Activated T-cell treated with anti-CD3 and anti-CD28 coated beads, Interleukin-2, amount 50 U/mL, for 24 hours (primary cell): ENCODE data around the gene STAT4.

ENCODE experiments used
- DNase-seq: peaks from one replicate; pipeline ENCODE4 v3.0.0-alpha.2; 2020
- H3K27ac Mint-ChIP-seq: 2 replicates; pipeline ENCODE4 v1.8.0; 2020; ENCODE audit warnings: mild to moderate bottlenecking, mixed read lengths
- H3K27me3 Mint-ChIP-seq: 2 replicates; pipeline ENCODE4 v1.8.0; 2020; ENCODE audit warnings: mixed read lengths
- H3K36me3 Mint-ChIP-seq: 2 replicates; pipeline ENCODE4 v1.8.0; 2020; ENCODE audit warnings: low read depth, mixed read lengths
- H3K4me1 Mint-ChIP-seq: 2 replicates; pipeline ENCODE4 v1.8.0; 2020; ENCODE audit warnings: low read depth, mixed read lengths
- H3K4me3 Mint-ChIP-seq: 2 replicates; pipeline ENCODE4 v1.8.0; 2020; ENCODE audit warnings: mild to moderate bottlenecking, moderate library complexity, mixed read lengths
- H3K9me3 Mint-ChIP-seq: 2 replicates; pipeline ENCODE4 v1.8.0; 2020; ENCODE audit warnings: mixed read lengths

The STAT4 gene

DNA sequence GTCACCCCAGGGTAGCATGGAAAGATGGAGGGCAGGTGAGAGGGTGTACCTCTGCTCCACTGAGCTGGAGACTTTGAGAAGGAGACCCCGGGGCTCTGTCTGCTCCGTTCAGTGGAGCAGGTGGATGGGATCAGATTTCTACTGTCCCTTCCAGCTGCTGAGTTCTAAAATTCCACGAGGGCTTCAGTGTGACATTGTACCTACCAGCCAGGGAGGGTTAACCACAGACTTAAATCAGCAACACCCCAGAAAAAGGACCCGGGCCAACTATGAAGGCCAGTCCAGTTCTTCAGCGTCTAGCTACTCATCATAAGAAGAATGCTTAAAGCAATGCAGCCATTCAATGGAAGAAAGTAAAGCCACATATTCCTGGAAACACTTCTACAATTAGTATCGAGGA is 160.7 kb downstream of the STAT4 start:
- Mint-ChIP-seq H3K4me1 (peaks cover 63% of the 10 kb centered on the region), H3K4me3 (no peak overlapping the region), H3K27ac (peak overlapping the region; percentile 69), H3K36me3 (peaks cover 99% of the 10 kb centered on the region), H3K27me3 (no peaks in the 10 kb centered on the region), H3K9me3 (peaks cover 3% of the 10 kb centered on the region)
- no peak for DNase-seq

DNA sequence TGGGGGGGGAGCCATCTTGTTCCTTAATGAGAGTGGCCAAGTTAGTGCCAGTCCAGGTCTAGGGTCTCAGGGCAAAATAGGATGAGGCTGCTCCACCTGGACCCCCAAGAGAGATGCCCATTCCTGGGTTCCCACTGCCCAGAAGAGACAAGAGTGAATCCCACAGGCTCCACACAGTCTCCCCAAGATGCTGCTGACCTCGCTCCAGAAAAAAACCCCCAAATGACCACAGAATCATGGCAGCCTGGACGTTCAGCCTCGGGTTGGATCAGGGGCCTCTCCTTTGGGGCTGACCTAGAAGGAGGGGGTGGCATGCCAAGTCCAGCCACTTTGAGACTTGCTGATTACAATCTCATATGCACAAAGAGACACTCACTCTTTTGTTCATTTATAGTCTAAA is 161.9 kb downstream of the STAT4 start:
- peak overlapping the region; percentile 76 for H3K27ac Mint-ChIP-seq
- peaks cover 66% of the 10 kb centered on the region for H3K4me1 Mint-ChIP-seq
- DNase-seq: no peak
- no peaks in the 10 kb centered on the region for H3K9me3 Mint-ChIP-seq
- H3K36me3 Mint-ChIP-seq: peaks cover 100% of the 10 kb centered on the region
- H3K4me3 Mint-ChIP-seq: no peak overlapping the region
- no peaks in the 10 kb centered on the region for H3K27me3 Mint-ChIP-seq

DNA sequence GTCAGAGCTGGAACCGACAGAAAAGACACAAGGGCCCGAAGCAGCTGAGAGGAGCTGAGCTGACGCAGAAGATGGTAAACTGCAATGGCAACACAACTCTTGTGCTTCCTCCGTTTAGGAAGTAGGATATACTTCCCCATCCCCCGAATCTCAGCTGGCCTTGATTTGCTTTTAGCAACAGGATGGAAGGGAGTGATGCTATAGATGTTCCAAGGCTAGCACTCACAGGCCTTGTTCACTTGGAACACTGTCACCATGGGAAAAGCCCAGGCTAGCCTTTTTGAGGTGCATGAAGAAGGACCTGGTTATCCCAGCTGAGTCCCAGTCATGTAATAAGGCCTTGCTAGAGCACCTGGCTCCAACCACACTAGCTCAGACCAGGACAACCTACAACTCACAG is 162.9 kb downstream of the STAT4 start:
- Mint-ChIP-seq H3K4me3 (no peak overlapping the region), H3K9me3 (no peaks in the 10 kb centered on the region), H3K4me1 (peaks cover 63% of the 10 kb centered on the region), H3K36me3 (peaks cover 100% of the 10 kb centered on the region), H3K27me3 (no peaks in the 10 kb centered on the region), H3K27ac (peak overlapping the region; percentile 76)
- DNase-seq: no peak

DNA sequence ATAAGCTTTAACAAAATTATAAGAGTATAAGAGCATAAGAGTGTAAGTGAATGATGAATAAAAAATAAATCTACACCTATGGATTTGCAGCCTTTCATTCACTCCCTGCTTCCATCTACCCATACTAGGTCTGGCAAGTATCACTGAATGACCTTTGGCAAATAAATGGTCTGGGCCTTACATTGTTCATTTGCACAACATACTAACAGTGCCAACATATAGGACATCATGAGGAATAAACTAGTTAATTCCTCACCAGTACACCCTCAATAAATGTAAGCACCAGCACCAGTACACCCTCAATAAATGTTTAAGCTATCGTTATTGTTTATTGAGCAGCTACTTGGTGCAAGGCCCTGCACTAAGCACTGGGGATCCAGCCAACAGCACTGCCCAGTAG is 163.7 kb downstream of the STAT4 start:
- H3K36me3 Mint-ChIP-seq: peaks cover 100% of the 10 kb centered on the region
- peak overlapping the region; percentile 76 for H3K27ac Mint-ChIP-seq
- peaks cover 67% of the 10 kb centered on the region for H3K4me1 Mint-ChIP-seq
- no peaks in the 10 kb centered on the region for H3K9me3 Mint-ChIP-seq
- H3K27me3 Mint-ChIP-seq: no peaks in the 10 kb centered on the region
- DNase-seq: no peak
- no peak overlapping the region for H3K4me3 Mint-ChIP-seq

DNA sequence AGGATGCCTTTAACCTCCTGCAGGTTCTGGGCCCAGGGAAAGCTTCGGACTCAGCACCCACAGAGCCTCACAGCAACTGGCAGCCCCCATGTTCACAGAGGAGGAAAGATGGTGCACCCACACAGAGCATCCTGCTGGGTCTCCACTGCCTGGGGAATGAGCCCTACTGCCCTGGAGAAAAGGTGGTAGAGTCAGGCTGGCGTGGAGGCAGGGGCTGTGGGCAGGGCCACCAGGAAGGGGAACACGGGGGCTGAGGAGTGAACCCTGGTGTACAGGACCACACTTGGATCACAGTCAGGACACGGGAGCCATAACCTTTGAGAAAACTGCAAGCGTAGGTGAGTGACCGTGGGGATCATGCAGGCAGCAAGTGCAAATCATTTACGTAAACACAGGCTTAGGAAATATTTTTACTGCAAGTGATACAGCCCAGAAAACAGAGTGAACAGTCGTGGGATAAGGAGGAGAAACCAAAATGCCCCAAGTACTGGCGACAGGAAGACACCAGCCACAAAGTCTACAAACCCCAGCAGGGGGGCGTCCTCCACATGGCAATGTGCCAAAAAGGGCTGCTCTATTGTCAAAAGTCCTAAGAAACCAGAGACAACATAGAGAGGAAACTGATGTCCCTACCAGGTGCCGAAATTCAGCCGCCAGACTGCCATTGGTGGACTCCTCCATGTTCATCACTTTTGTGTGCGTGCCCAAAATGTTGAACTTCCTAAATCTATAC is 164.4 kb downstream of the STAT4 start:
- H3K4me1 Mint-ChIP-seq: peaks cover 72% of the 10 kb centered on the region
- H3K27ac Mint-ChIP-seq: peak overlapping the region; percentile 82
- no peak overlapping the region for H3K4me3 Mint-ChIP-seq
- peaks cover 100% of the 10 kb centered on the region for H3K36me3 Mint-ChIP-seq
- no peak for DNase-seq
- H3K9me3 Mint-ChIP-seq: no peaks in the 10 kb centered on the region
- no peaks in the 10 kb centered on the region for H3K27me3 Mint-ChIP-seq

DNA sequence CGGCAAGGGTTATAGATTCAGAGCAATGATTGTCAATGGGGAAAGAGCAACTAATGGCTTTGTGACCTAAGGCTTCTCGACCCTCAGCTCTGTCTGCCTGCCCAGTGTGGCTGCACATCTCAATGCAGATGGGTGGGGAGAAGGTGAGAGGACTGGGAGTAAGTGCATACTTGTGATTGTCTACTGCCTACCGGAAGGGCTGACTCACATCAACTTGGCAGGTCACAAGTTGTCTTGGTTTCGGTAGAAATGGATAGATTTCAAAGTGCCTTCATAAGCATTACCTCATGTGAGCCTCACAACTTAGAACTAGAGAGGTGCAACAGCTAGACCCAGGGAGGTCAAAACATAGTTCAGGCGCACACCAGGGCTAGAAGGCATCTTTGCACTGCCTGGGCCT is 166.2 kb downstream of the STAT4 start:
- Mint-ChIP-seq H3K4me1 (peaks cover 78% of the 10 kb centered on the region), H3K36me3 (peaks cover 100% of the 10 kb centered on the region), H3K27me3 (no peaks in the 10 kb centered on the region), H3K27ac (peak overlapping the region; percentile 82), H3K4me3 (no peak overlapping the region), H3K9me3 (no peaks in the 10 kb centered on the region)
- DNase-seq: no peak

DNA sequence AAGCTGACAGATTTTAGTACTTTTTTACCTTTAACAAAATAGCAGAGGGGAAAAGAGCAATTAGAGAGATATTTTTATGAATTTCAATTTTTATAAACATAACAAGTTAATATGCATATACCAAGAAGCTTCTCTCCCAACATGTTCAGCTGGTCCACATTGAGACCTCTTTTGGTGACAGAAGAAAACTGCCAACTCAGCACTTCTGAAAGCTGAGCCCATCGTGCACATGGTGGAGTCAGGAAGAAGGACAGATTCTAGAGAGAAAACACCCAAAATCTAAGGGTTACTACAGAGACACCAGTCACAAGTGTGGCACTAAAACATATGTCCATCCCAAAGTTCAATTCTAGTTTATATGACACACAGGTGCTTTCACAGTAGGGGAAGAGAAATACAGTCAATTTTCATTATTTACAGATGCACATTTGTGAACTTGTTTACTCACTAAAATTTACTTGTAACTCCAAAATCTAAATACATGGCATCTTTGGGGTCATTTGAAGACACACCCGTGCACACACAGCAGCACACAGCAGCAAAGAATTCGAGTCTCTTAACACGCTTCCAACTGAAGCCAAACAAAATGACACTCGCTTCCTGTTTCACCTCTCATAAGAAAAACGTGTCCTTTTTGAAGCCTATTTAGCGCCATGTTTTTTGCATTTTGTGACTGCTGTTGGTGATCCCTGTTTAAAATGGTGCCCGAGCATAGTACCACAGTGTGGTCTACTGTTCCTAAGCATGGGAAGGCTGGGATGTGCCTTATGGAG is 168.3 kb downstream of the STAT4 start:
- no peaks in the 10 kb centered on the region for H3K27me3 Mint-ChIP-seq
- H3K36me3 Mint-ChIP-seq: peaks cover 100% of the 10 kb centered on the region
- no peak for DNase-seq
- peaks cover 87% of the 10 kb centered on the region for H3K4me1 Mint-ChIP-seq
- H3K9me3 Mint-ChIP-seq: no peaks in the 10 kb centered on the region
- peak overlapping the region; percentile 82 for H3K27ac Mint-ChIP-seq
- H3K4me3 Mint-ChIP-seq: no peak overlapping the region

DNA sequence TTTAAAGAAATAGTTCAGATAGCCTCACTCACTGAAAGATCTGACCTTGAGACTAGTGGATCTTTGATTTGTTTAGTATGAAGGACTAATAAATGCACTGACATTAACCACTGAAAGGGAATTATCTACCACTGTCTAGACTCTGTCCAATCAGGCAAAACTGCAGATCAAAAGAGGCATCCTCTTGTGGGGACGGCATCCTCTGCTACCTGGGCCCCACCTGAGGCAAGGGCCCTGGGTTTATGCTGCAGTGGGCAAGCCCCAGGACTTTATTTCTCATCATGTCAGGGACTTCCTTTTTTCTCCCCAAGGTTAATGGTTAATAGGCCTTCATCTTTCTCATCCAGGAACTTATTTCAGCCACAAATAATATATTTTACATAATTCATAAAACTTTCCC is 169.1 kb downstream of the STAT4 start:
- no peak for DNase-seq
- Mint-ChIP-seq H3K27ac (peak overlapping the region; percentile 82), H3K36me3 (peaks cover 99% of the 10 kb centered on the region), H3K4me1 (peaks cover 86% of the 10 kb centered on the region), H3K4me3 (no peak overlapping the region), H3K9me3 (no peaks in the 10 kb centered on the region), H3K27me3 (no peaks in the 10 kb centered on the region)

DNA sequence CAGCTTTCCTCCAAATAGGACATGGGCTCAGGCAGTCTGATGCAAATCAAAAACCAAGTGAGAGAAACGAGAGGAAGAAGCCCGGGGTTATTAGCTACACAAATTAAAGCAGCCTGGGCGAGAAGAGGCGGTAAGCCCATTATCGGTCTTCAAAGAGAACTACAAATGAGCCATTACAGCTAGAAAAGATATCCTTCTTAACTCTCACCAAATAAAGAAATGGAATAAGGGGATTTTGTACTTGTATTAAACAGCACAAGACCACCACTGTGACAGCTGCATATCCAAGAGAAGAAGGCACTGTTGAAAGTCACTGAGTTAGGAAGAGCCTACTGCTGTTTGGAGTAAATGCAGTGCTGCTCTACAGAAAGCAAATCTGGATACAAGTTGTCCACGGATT is 169.5 kb downstream of the STAT4 start:
- H3K4me1 Mint-ChIP-seq: peaks cover 88% of the 10 kb centered on the region
- no peak for DNase-seq
- H3K4me3 Mint-ChIP-seq: no peak overlapping the region
- peaks cover 99% of the 10 kb centered on the region for H3K36me3 Mint-ChIP-seq
- H3K27ac Mint-ChIP-seq: peak overlapping the region; percentile 82
- H3K9me3 Mint-ChIP-seq: no peaks in the 10 kb centered on the region
- no peaks in the 10 kb centered on the region for H3K27me3 Mint-ChIP-seq

DNA sequence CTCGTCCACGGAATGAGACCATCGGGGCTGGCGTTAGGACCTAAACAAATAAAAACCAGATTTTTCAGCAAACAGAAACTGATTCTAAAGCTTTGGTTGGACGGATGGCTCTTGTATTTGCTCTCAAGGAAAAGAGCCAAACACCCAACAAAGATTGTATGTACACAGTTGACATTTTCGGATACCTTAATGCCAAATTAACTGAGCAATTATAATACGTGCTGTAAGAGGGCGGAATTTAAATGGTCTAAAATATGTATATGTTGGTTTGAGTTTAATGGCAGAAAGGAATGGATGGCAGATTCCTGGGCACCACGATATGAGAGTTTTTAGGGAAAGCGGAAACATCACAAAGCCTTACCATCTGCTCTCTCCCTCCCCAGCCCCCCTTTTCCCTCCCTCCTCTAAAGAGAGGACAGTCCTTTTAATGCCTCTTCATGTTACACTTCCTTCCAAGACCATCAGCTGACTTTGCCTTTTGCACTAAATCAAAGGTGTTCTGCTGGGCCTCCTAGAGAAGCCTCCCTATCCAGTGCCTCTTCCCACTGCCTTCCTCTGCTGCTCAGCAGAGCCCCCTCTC is 170.1 kb downstream of the STAT4 start:
- no peak for DNase-seq
- Mint-ChIP-seq H3K27ac (peak overlapping the region; percentile 87), H3K9me3 (no peaks in the 10 kb centered on the region), H3K27me3 (no peaks in the 10 kb centered on the region), H3K4me3 (no peak overlapping the region), H3K36me3 (peaks cover 99% of the 10 kb centered on the region), H3K4me1 (peaks cover 86% of the 10 kb centered on the region)

DNA sequence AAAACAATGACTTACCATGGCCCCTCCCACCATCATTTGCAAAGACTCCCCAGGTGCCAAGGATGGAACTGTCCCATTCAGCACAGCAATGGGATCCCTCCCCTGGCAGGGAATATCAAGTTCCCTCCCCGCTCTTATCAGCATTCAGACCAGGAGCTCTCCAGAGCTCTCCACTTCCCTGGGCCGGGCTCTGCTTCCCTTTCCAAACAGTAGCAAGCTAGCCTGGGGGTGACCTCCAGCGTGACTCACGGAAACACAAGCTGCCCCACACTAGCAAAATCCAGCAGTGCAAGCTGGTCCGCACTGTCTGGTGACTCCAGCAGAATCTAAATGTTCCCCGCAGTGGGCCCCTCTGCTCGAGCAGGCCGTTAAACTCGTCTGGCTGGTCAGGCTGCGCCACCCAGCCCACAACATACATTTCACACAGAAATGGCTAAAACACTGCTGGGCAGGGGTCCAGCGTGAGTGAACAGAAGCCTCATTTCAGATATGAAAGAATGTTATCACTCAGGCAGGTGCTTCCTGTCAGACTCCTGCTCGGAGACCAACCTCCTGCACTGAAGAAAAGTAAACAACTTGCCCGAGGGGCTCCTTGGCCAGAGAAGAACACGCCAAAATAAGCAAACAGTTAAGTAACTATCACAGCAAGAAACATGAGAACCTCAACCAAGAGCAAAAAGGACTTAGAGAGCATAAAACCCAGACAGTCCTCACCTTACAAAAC is 170.7 kb downstream of the STAT4 start:
- Mint-ChIP-seq H3K9me3 (no peaks in the 10 kb centered on the region), H3K27me3 (no peaks in the 10 kb centered on the region), H3K4me1 (peaks cover 84% of the 10 kb centered on the region), H3K4me3 (no peak overlapping the region), H3K27ac (peak overlapping the region; percentile 87), H3K36me3 (peaks cover 99% of the 10 kb centered on the region)
- DNase-seq: no peak
